Natural killer cell treated with Interleukin-12 subunit alpha and Interleukin-12 subunit beta and Interleukin-15 and Interleukin-18, amount 100 ng/mL, for 72 hours (primary cell): Measurements from ENCODE around the gene KNSTRN. TPM values are rescaled to one million over a fixed set of nuclear protein-coding genes. Genes with fewer than 3 reads are reported as not detected.

Source experiments
- ATAC-seq, 2 donors: fragments of 150-1000 bp; cut with Tn5 transposase in 1 of 2; sonication (Bioruptor Pico), chemical (Tn5 transposase) in 1 of 2; 2 replicates each; pipeline ENCODE4 v1.10.0; 2021
- DNase-seq: peaks from one replicate; pipeline ENCODE4 v3.0.0; 2022; ENCODE audit warnings: low spot score
- H3K27ac Mint-ChIP-seq, 2 donors: 1 replicate in 1 of 2; 2 replicates in 1 of 2; pipeline ENCODE4 v1.8.0; 2022; ENCODE audit warnings: mixed read lengths in 2 of 2, mild to moderate bottlenecking in 1 of 2, moderate library complexity in 1 of 2
- H3K27me3 Mint-ChIP-seq, 2 donors: 1 replicate in 1 of 2; 2 replicates in 1 of 2; pipeline ENCODE4 v1.8.0; 2022; ENCODE audit warnings: mixed read lengths in 2 of 2
- H3K36me3 Mint-ChIP-seq: one replicate; pipeline ENCODE4 v1.8.0; 2022; ENCODE audit warnings: mixed read lengths
- H3K4me1 Mint-ChIP-seq, 2 donors: 1 replicate in 1 of 2; 2 replicates in 1 of 2; pipeline ENCODE4 v1.8.0; 2022; ENCODE audit warnings: low read depth in 2 of 2, mixed read lengths in 2 of 2, mild to moderate bottlenecking in 1 of 2
- H3K4me3 Mint-ChIP-seq: one replicate; pipeline ENCODE4 v1.8.0; 2022; ENCODE audit warnings: mixed read lengths
- H3K9me3 Mint-ChIP-seq: 2 replicates; pipeline ENCODE4 v1.8.0; 2022; ENCODE audit warnings: mixed read lengths
- total RNA-seq, 2 donors: library from RNA; stranded (reverse); gene quantifications; one replicate each; pipeline ENCODE4 v1.2.3, GENCODE V29; 2022

KNSTRN gene
- total RNA-seq, 2 donors from 2014 or later = 32.4 to 75.1 TPM

DNA sequence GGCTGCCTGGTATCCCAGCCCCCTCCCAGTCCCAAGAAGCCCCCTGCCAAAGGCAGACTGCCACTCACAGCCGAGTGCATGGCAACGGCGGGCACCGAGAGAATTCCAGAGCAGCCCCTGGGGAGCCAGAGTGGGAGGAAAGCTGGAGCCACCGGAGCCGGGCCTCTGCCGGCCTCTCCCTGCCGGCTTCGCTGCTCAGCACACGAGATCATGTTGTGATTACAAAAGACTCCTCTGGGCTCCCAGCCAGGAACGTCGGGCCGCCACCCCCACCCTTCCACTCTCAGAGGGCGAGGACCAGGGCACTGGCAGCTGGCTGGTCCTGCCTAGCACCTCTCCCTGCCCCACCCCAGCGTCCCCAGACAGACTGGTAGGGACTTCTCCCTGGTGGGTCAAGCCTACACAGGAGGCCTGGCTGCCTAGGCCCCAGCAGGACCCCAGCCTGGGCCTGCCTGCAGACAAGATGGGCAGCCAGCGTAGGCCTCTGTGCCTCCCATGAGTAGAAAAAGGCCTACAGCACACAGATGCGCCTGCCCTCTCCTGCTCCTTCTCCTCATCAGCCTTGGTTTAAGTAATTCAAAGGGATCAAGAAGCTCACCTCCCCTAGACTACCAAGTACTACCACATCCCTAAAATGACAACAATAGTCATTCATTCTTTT lies 41.7 kb upstream of the KNSTRN start, which contains the start of gene CCDC9B:
Gene CCDC9B, minus strand, starts transcription at position 200 of the 661 bp plus-strand sequence. Its CDS starts 120 bp downstream, at position 80.
- DNase-seq (no peak), ATAC-seq (no peak)
- H3K36me3 Mint-ChIP-seq = no peaks in the 10 kb centered on the region
- H3K9me3 Mint-ChIP-seq = no peaks in the 10 kb centered on the region
- H3K4me3 Mint-ChIP-seq = no peak within 1 kb of the TSS
- peaks cover 0 to 9% of the 10 kb centered on the region in 2 donors for H3K4me1 Mint-ChIP-seq
- peaks cover 0 to 2% of the 10 kb centered on the region in 2 donors for H3K27me3 Mint-ChIP-seq
- H3K27ac Mint-ChIP-seq = no peak within 1 kb of the TSS

DNA sequence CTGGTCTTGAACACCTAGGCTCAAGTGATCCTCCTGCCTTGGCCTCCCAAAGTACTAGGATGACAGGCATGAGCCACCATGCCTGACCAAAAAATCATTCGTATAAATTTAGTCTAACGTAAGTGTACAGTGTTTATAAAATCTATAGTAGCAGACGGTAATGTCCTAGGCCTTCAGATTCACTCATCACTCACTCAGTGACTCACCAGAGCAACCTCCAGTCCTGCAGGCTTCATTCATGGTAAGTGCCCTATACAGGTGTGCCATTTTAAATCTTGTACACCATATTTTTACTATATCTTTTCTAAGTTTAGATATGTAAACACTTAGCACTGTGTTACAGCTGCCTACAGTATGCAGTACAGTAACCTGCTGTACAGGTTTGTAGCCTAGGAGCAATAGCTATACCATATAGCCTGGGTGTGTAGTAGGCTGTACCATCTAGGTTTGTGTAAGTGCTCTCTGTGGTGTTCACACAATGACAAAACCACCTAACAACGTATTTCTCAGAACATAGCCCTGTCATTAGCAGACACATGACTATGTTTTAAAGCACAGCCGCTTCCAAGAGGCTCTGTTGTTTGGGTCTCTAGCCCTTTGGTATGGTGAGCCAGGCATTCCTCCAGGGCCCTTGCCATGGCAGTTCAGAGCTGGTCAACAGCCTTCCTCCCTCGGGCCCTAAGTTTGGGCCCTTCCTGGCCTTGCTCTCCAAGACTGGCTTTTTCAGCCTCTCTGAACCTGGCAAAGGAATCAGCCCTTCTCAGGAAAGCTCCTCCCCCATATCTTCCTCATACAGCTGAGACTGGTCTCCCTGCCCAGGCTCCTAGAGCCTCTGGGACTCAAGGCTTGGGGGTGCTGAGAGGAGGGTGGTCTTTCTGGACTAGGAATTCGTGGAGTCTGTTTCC lies 39.9 kb upstream of the KNSTRN start:
- Mint-ChIP-seq H3K4me1 (peaks cover 0 to 4% of the 10 kb centered on the region in 2 donors), H3K4me3 (no peak overlapping the region), H3K9me3 (no peaks in the 10 kb centered on the region), H3K36me3 (no peaks in the 10 kb centered on the region), H3K27ac (no peak overlapping the region), H3K27me3 (no peaks in the 10 kb centered on the region)
- DNase-seq (no peak), ATAC-seq (no peak)

DNA sequence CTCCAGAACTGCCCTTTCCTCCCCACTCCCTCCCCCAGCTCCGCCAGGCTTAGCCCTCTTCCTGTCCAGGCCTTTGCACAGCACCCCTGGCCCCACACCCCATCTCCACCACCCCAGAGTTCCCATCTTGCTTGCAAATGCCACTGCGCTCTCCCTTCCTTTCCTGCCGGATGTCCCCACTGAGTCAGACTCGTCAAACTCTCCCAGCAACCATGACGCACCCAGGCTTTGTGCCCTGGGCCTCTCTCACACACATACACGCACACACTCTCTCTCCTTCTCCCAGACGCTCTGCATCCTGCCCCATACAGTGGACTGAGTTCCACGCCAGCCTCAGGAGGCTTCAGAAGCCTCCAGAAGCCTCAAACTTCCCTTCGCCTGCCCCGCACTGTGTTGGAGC lies 39.0 kb upstream of the KNSTRN start:
- no peak for ATAC-seq
- no peak overlapping the region for H3K4me3 Mint-ChIP-seq
- no peaks in the 10 kb centered on the region for H3K9me3 Mint-ChIP-seq
- no peaks in the 10 kb centered on the region for H3K4me1 Mint-ChIP-seq
- no peaks in the 10 kb centered on the region for H3K27me3 Mint-ChIP-seq
- no peak overlapping the region for H3K27ac Mint-ChIP-seq
- DNase-seq = no peak
- H3K36me3 Mint-ChIP-seq = no peaks in the 10 kb centered on the region

DNA sequence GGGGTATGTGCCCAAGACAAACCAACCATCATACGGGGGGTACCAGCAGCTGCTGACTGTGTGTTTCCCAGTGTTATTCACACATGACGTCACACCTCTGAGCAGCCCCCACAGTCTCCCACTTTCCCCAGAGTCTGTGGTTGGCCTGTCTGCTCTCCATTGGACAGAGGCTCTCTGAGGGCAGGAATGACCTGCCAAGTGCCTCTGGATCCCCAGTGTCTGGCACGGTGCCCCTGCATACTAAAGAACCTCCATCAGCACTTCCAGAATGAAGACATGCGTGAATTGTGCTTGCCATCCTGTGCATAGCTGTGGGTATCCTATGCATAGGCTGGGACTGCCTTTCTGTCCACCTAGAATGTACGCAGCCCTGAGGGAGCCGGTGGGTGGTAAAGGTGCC lies 38.3 kb upstream of the KNSTRN start:
- H3K4me3 Mint-ChIP-seq = no peak overlapping the region
- no peaks in the 10 kb centered on the region for H3K36me3 Mint-ChIP-seq
- H3K27ac Mint-ChIP-seq = no peak overlapping the region
- H3K4me1 Mint-ChIP-seq = no peaks in the 10 kb centered on the region
- H3K9me3 Mint-ChIP-seq = no peaks in the 10 kb centered on the region
- H3K27me3 Mint-ChIP-seq = no peaks in the 10 kb centered on the region
- no peak for ATAC-seq
- no peak for DNase-seq

DNA sequence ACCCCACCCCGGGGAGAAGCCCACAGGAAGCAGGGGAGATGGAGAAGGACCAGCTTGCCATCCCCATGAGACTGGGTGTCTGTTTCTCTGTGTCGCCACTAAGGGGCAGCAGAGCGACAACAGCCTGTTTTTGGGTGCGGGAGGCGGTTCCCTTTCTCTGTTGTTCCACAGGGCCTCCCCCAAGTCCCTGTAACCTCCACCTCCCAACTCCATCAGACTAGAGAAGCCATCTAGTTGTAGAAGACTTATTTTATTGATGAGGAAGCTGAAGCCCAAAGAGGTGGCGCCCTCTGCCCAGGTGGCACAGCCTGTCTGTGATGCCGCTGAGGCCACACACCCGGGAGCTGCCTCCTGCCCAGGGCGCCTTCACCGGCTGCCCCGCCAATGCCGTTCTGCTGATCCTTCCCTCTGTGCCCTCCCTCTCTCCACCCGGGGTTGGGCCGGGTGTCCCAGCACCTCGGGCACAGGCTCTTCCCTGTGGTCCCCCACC lies 37.8 kb upstream of the KNSTRN start:
- Mint-ChIP-seq H3K4me1 (no peaks in the 10 kb centered on the region), H3K4me3 (no peak overlapping the region), H3K36me3 (no peaks in the 10 kb centered on the region), H3K27me3 (no peaks in the 10 kb centered on the region), H3K27ac (no peak overlapping the region), H3K9me3 (no peaks in the 10 kb centered on the region)
- DNase-seq = no peak
- ATAC-seq = peak; percentile 57 to 73

- DNase-seq = no peak
- no peak overlapping the region for H3K27ac Mint-ChIP-seq
- ATAC-seq = no peak
- no peaks in the 10 kb centered on the region for H3K9me3 Mint-ChIP-seq
- H3K4me3 Mint-ChIP-seq = no peak overlapping the region
- no peaks in the 10 kb centered on the region for H3K36me3 Mint-ChIP-seq
- H3K27me3 Mint-ChIP-seq = no peaks in the 10 kb centered on the region
- H3K4me1 Mint-ChIP-seq = no peaks in the 10 kb centered on the region
Observed at GRCh38 chr15:40345225-40345866, 37.2 kb upstream of the KNSTRN start.

DNA sequence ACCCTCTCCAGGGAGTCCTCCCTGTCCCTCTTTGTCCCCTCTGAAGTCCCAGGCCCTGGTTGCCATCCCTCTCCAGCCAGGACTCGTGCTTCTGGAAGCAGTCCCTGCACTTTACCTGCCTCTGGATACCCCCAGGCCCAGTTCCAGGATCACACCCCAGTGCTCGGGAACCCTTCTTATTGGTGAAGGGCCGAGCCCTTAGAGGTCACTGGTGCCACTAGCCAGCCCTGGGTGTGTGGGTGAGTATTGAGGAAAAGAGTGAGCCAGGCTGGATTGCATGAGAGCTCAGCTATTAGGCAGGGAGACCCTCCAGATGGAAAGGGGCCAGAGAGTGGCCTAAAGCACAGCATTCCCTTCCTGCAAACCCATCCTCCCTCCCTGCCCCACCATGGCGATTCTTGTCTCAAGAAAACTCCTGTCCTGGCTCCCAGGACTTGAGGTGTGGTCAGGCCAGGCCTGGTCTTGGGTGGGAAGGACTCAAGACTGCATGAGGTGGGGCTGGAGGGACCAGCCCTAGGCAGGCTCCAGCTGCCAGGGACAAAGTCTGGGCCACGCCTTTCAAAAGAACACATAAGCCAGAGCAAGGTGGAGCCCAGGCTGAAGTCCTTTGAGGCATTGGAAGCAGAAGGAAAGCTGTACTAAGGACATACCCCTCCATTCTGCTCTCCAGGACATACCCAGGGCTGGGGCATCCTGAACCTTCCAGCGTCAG lies 36.5 kb upstream of the KNSTRN start:
- no peaks in the 10 kb centered on the region for H3K4me1 Mint-ChIP-seq
- H3K36me3 Mint-ChIP-seq = no peaks in the 10 kb centered on the region
- no peak overlapping the region for H3K27ac Mint-ChIP-seq
- no peak overlapping the region for H3K4me3 Mint-ChIP-seq
- no peaks in the 10 kb centered on the region for H3K9me3 Mint-ChIP-seq
- ATAC-seq = no peak
- DNase-seq = no peak
- H3K27me3 Mint-ChIP-seq = no peaks in the 10 kb centered on the region

DNA sequence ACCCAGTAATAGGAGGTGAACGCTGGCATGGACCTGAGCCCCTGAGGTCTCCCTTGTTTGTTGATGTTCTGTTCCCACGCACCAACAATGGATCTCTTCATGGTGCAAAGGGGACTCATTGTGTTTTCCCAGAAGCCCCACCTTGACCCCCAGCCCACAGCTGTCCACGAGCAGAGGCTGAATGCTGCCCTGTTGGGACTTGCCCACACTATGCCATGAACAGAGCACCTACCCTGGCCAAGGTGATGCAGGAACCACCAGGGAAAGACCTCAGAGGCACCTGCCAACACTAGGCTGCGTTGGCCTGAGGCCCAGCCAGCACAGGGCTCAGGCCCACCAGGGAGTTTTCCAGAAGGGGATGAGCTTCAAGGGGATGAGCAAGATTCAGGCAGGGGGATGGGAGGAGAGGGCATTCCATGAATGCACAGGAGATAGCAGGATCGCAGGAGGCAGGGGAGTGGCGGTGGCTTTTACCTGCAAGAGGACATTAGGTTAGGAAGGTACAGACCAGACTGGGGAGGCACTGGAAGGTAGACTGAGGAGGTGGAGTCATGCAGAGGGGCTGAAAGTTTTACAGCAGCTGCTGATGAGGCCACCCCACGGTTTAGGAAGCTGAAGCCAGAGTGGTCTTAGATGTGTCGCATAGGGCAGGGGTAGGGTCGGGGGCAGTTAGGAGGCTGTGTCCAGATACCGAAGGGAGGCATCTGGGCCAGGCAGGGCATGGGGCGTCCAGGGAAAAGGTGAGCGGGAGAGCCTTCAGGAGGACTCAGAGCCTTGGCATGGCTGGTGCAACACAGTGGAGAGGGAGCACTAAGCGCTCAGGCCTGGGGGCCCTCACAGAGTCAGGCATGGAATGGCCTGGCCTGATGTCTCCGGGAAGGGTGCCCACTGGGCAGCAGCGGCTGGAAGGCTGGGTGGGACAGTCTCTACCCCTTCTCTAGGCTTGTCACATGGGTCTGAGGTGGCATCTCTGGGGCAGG lies 35.7 kb upstream of the KNSTRN start:
- ATAC-seq (no peak), DNase-seq (no peak)
- no peak overlapping the region for H3K27ac Mint-ChIP-seq

DNA sequence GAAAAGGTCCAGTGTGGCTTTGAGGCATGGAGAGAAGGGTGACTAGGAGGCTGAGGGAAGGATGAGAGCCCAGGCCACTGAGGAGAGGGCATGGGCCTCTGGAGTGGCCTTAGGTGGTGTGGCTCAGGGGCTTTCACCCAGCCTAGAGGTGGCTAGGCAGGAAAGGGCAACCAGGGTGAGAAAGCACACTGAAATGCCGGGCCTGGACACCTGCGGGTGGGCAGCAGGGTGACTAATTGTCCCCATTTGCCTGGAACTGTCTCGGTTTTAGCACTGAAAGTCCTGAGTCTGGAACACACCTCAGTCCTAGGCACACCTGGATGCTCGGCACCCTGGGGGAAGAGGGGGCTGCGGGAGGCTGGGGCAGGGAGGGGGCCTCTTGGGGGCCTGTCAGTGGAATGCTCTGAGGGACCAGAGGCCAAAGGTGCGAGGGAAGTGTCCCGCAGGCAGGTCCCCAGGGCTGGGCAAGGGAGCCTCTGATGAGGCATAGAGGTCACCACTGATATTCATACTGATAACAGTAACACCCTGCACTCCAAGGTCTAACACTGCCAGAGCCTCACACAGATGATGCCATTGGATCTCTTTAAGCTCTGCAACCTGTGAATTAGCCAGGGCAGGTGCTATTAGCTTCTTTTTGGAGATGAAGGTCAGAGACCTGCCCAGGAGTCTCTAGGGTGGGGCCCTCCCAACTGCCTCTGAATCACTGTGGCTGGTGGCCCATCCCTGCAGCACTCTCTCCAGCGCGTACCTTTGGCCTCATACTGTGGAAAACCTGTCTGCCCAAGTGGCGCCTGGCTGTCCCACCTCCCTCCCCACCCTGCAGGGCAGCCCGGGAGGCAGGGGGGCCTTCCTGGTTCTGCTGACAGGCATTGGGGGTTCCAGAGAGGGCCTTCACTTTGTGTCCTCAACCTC lies 34.7 kb upstream of the KNSTRN start:
- H3K27me3 Mint-ChIP-seq = no peaks in the 10 kb centered on the region
- DNase-seq = no peak
- no peak for ATAC-seq
- no peak overlapping the region for H3K27ac Mint-ChIP-seq
- no peak overlapping the region for H3K4me3 Mint-ChIP-seq
- no peaks in the 10 kb centered on the region for H3K36me3 Mint-ChIP-seq
- no peaks in the 10 kb centered on the region for H3K4me1 Mint-ChIP-seq
- H3K9me3 Mint-ChIP-seq = no peaks in the 10 kb centered on the region

More for the DNA sequence above, 35.7 kb upstream of the KNSTRN start:
- Mint-ChIP-seq H3K4me1 (no peaks in the 10 kb centered on the region), H3K36me3 (no peaks in the 10 kb centered on the region), H3K4me3 (no peak overlapping the region), H3K27me3 (no peaks in the 10 kb centered on the region), H3K9me3 (no peaks in the 10 kb centered on the region)

DNA sequence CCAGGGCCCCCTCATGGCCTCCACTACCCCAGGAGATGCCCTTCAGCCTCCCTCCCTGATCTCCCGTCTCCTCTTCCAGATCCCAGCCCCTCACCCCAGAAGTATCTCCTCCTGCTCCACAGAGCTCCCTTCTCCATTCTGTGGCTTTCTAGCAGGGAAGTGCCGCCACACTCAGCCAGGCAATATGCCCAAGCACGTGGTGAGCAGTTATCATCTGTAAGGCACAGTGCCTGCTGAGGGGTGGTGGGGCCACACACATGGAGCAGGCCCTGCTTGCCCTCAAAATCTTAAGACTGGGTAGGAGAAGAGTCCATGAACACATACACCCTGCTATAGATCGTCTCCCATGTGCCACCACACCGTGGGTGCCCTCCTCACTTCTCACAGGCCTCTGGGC lies 34.0 kb upstream of the KNSTRN start:
- no peak for DNase-seq
- ATAC-seq = no peak
- Mint-ChIP-seq H3K4me3 (no peak overlapping the region), H3K4me1 (no peaks in the 10 kb centered on the region), H3K27ac (no peak overlapping the region), H3K36me3 (no peaks in the 10 kb centered on the region), H3K9me3 (no peaks in the 10 kb centered on the region), H3K27me3 (no peaks in the 10 kb centered on the region)

DNA sequence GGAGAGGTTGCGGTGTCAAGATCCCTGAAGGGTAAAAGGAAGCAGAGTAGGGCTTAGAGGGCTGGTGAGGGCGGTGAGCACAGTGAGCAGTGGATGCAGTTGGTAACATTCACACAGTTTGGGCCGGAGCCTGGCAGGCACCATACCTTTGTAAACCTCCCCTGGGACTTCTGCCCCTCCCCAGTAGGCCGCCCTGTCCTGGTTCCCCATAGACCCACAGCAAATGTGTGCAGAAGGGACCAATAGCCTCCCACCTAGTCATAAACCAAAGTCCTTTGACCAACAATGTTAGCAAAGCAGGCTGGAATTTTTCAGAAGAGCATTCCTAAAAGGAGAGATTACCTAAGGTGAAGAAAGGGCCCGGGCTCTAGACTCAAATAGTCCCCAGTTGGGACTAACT lies 33.4 kb upstream of the KNSTRN start:
- DNase-seq (no peak), ATAC-seq (no peak)
- H3K27me3 Mint-ChIP-seq = no peaks in the 10 kb centered on the region
- H3K27ac Mint-ChIP-seq = no peak overlapping the region
- H3K4me1 Mint-ChIP-seq = no peaks in the 10 kb centered on the region
- H3K9me3 Mint-ChIP-seq = no peaks in the 10 kb centered on the region
- no peak overlapping the region for H3K4me3 Mint-ChIP-seq
- H3K36me3 Mint-ChIP-seq = no peaks in the 10 kb centered on the region
